WTC11 (cell line): Measurements from ENCODE around the gene PAOX.

Experiments
- CTCF ChIP-seq: fragments of 200-600 bp; IDR thresholded peaks from 2 replicates; pipeline ENCODE4 v1.8.0; 2022; ENCODE audit warnings: antibody characterized with exemption
- FOXP1 ChIP-seq: sonication (generic); formaldehyde crosslinking; IDR thresholded peaks from 2 replicates; pipeline ENCODE4 v1.8.0; 2022; ENCODE audit warnings: missing genetic modification reagents, mild to moderate bottlenecking, moderate library complexity, borderline replicate concordance
- GABPB1 ChIP-seq: sonication (generic); formaldehyde crosslinking; IDR thresholded peaks from 2 replicates; pipeline ENCODE4 v1.8.1; 2023; ENCODE audit warnings: mild to moderate bottlenecking, missing genetic modification reagents
- JUN ChIP-seq: sonication (generic); formaldehyde crosslinking; IDR thresholded peaks from 2 replicates; pipeline ENCODE4 v1.8.0; 2023; ENCODE audit warnings: mild to moderate bottlenecking, missing genetic modification reagents
- RELA ChIP-seq: sonication (generic); formaldehyde crosslinking; IDR thresholded peaks from 2 replicates; pipeline ENCODE4 v1.8.1; 2022; ENCODE audit warnings: missing genetic modification reagents, mild to moderate bottlenecking, borderline replicate concordance
- SOX15 ChIP-seq: fragments of 250-450 bp; sonication (Bioruptor Pico); IDR thresholded peaks from 2 replicates; pipeline ENCODE4 v1.9.0; 2021; ENCODE audit warnings: mild to moderate bottlenecking
- USF2 ChIP-seq: sonication (generic); formaldehyde crosslinking; IDR thresholded peaks from 2 replicates; pipeline ENCODE4 v1.8.1; 2023; ENCODE audit warnings: mild to moderate bottlenecking, missing genetic modification reagents, moderate library complexity
- ZNF121 ChIP-seq: sonication (generic); formaldehyde crosslinking; IDR thresholded peaks from 2 replicates; pipeline ENCODE4 v1.8.0; 2023; ENCODE audit warnings: missing genetic modification reagents
- ZNF138 ChIP-seq: sonication (generic); formaldehyde crosslinking; conservative IDR thresholded peaks from 2 replicates; pipeline ENCODE4 v1.8.1; 2022; ENCODE audit warnings: mild to moderate bottlenecking, moderate library complexity, missing genetic modification reagents
- TF ChIP-seq, protein P1 (sequence below): sonication (generic); formaldehyde crosslinking; IDR thresholded peaks from 2 replicates; pipeline ENCODE4 v1.8.1; 2022; ENCODE audit warnings: mild to moderate bottlenecking, moderate library complexity, missing genetic modification reagents
- TF ChIP-seq, protein P2 (sequence below): sonication (generic); formaldehyde crosslinking; conservative IDR thresholded peaks from 2 replicates; pipeline ENCODE4 v1.8.1; 2022; ENCODE audit warnings: mild to moderate bottlenecking, missing genetic modification reagents

GRCh38 chr10:133420028-133420427, 41.0 kb downstream of the PAOX start:
- TF ChIP-seq CTCF (no peak), ZNF138 (CRISPR knock-in tag) (no peak), FOXP1 (CRISPR knock-in tag) (no peak), USF2 (no peak), SOX15 (no peak), ZNF121 (CRISPR knock-in tag) (no peak), JUN (CRISPR knock-in tag) (no peak), RELA (CRISPR knock-in tag) (no peak), GABPB1 (CRISPR knock-in tag) (no peak)
- TF ChIP-seq, protein P1, sequence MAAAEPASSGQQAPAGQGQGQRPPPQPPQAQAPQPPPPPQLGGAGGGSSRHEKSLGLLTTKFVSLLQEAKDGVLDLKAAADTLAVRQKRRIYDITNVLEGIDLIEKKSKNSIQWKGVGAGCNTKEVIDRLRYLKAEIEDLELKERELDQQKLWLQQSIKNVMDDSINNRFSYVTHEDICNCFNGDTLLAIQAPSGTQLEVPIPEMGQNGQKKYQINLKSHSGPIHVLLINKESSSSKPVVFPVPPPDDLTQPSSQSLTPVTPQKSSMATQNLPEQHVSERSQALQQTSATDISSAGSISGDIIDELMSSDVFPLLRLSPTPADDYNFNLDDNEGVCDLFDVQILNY = no peak
- TF ChIP-seq, protein P2, sequence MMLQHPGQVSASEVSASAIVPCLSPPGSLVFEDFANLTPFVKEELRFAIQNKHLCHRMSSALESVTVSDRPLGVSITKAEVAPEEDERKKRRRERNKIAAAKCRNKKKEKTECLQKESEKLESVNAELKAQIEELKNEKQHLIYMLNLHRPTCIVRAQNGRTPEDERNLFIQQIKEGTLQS (CRISPR knock-in tag) = no peak
